Glutamatergic neuron (in vitro differentiated cells): ENCODE data around the gene CHDH. TPM values are rescaled to one million over a fixed set of nuclear protein-coding genes. Genes with fewer than 3 reads are reported as not detected.

ENCODE experiments used
- DNase-seq: peaks from one replicate; pipeline ENCODE4 v3.0.0; 2022
- H3K27ac Mint-ChIP-seq: one replicate; pipeline ENCODE4 v1.8.0; 2020; ENCODE audit warnings: mild to moderate bottlenecking, mixed read lengths, inconsistent platforms; ENCODE audit not compliant: unreplicated experiment
- H3K27me3 Mint-ChIP-seq: one replicate; pipeline ENCODE4 v1.8.0; 2020; ENCODE audit warnings: mild to moderate bottlenecking, moderate library complexity, mixed read lengths, inconsistent platforms; ENCODE audit not compliant: unreplicated experiment
- H3K36me3 Mint-ChIP-seq: one replicate; pipeline ENCODE4 v1.8.0; 2020; ENCODE audit warnings: mild to moderate bottlenecking, mixed read lengths, inconsistent platforms; ENCODE audit not compliant: unreplicated experiment
- H3K4me1 Mint-ChIP-seq: one replicate; pipeline ENCODE4 v1.8.0; 2020; ENCODE audit warnings: mild to moderate bottlenecking, low read depth, mixed read lengths, inconsistent platforms; ENCODE audit not compliant: unreplicated experiment
- H3K4me3 Mint-ChIP-seq: one replicate; pipeline ENCODE4 v1.8.0; 2020; ENCODE audit warnings: mild to moderate bottlenecking, mixed read lengths, inconsistent platforms; ENCODE audit not compliant: unreplicated experiment
- H3K9me3 Mint-ChIP-seq: one replicate; pipeline ENCODE4 v1.8.0; 2020; ENCODE audit warnings: mild to moderate bottlenecking, moderate library complexity, mixed read lengths, inconsistent platforms; ENCODE audit not compliant: unreplicated experiment
- CTCF ChIP-seq: fragments of 200-600 bp; sonication (generic); IDR thresholded peaks from one replicate; pipeline ENCODE4 v1.5.0; 2021; ENCODE audit not compliant: partially characterized antibody, unreplicated experiment
- total RNA-seq: library from RNA; stranded (reverse); fragmentation: NEBNext Ultra II Directional; extraction: Animal tissue kit (Norgen Biotek cat#: 25700); gene quantifications from one replicate; pipeline ENCODE4 v1.2.1, GENCODE V29; 2021; ENCODE audit not compliant: unreplicated experiment

CHDH gene
- total RNA-seq, 1 donor from 2014 or later: 0.61 TPM

GRCh38 chr3:53837331-53837730 lies 8.9 kb downstream of the CHDH start:
- H3K4me3 Mint-ChIP-seq: no peak overlapping the region
- H3K4me1 Mint-ChIP-seq: peaks cover 6% of the 10 kb centered on the region
- no peaks in the 10 kb centered on the region for H3K27me3 Mint-ChIP-seq
- DNase-seq: no peak
- no peaks in the 10 kb centered on the region for H3K36me3 Mint-ChIP-seq
- H3K9me3 Mint-ChIP-seq: no peaks in the 10 kb centered on the region
- no peak overlapping the region for H3K27ac Mint-ChIP-seq
- no peak for TF ChIP-seq CTCF

DNA sequence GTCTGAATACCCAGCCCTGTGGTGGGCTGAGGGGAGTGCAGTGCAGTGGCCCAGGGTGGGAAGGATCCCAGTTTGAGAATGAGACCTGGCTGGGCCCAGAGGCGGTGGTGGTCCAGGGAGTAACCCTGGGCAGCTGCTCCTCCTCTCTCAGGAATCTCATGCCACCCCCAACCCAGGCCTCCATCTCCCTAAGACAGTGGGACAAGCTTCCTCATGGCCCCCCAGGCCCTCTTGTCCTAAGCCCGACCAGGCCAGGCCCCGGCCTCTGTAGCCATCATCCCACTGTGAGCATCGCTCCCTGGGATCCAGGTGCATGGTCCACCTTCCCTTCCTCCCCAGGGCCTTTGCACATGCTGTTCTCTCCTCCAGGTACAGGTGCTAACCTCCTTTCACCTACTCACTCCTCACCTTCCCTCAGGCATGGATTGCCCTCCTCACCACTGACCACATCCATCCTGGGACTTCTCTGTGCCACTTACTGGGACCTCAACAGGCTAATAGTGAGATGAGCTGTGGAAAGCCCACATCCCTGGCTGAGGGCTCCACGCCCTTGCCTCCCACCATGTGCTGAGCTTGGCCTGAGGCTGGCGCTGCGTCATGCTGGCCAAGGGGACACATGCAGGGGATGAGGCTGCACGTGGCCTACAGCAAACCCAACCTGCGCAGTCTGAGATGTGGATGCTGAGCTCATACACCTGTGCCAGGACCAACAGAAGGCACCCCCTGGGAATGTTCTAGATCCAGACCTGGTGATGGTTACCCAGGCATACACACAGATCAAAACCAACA lies 9.9 kb downstream of the CHDH start:
- Mint-ChIP-seq H3K4me1 (peaks cover 3% of the 10 kb centered on the region), H3K36me3 (no peaks in the 10 kb centered on the region), H3K4me3 (no peak overlapping the region), H3K27ac (no peak overlapping the region), H3K9me3 (no peaks in the 10 kb centered on the region), H3K27me3 (no peaks in the 10 kb centered on the region)
- no peak for DNase-seq
- TF ChIP-seq CTCF: no peak

- TF ChIP-seq CTCF: no peak
- no peaks in the 10 kb centered on the region for H3K27me3 Mint-ChIP-seq
- peaks cover 3% of the 10 kb centered on the region for H3K4me1 Mint-ChIP-seq
- H3K4me3 Mint-ChIP-seq: no peak overlapping the region
- no peaks in the 10 kb centered on the region for H3K36me3 Mint-ChIP-seq
- H3K9me3 Mint-ChIP-seq: no peaks in the 10 kb centered on the region
- no peak for DNase-seq
- no peak overlapping the region for H3K27ac Mint-ChIP-seq
Observed at GRCh38 chr3:53835257-53835656, 11.0 kb downstream of the CHDH start.

- Mint-ChIP-seq H3K27me3 (no peaks in the 10 kb centered on the region), H3K4me1 (peaks cover 3% of the 10 kb centered on the region), H3K27ac (no peak overlapping the region), H3K36me3 (no peaks in the 10 kb centered on the region), H3K4me3 (no peak overlapping the region), H3K9me3 (no peaks in the 10 kb centered on the region)
- DNase-seq: no peak
- no peak for TF ChIP-seq CTCF
Observed at GRCh38 chr3:53834429-53835095, 11.7 kb downstream of the CHDH start.

DNA sequence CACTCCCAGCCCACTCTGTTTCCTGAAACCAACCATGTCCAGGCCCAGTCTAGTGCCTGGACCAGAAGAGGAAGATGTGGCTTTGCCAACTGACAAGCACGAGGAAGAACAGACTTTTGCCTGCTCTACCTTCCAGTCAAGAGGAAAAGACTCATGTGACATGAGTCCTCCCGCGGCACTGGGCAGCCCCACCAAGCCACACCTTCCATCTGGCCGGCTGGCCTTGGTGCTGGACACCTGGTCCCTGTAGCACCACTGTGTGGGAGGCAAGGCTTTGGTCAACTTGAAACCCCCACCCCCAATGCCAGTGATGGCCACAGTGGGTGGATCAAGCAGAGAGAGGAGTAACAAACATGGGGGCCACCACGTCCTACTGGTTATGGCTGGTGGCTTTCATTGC lies 12.5 kb downstream of the CHDH start:
- H3K9me3 Mint-ChIP-seq: no peaks in the 10 kb centered on the region
- H3K4me1 Mint-ChIP-seq: peaks cover 3% of the 10 kb centered on the region
- no peak overlapping the region for H3K4me3 Mint-ChIP-seq
- no peak for DNase-seq
- TF ChIP-seq CTCF: no peak
- no peaks in the 10 kb centered on the region for H3K27me3 Mint-ChIP-seq
- no peak overlapping the region for H3K27ac Mint-ChIP-seq
- H3K36me3 Mint-ChIP-seq: no peaks in the 10 kb centered on the region
